Activated CD8-positive, alpha-beta T cell treated with anti-CD3 and anti-CD28 coated beads for 36 hours (primary cell): Measurements from ENCODE around the gene MAVS. TPM values are rescaled to one million over a fixed set of nuclear protein-coding genes. Genes with fewer than 3 reads are reported as not detected.
A peak's percentile ranks its signal among the peaks of the same experiment; 100 is the strongest.

Experiments used
- ATAC-seq: fragments of 200-7000 bp; cut with Tn5 transposase; one replicate; pipeline ENCODE4 v1.10.0; 2021; ENCODE audit warnings: mild to moderate bottlenecking, moderate library complexity
- CTCF ChIA-PET: fragments of 350-600 bp; sonication (Branson Sonifier 250); formaldehyde crosslinking; loops from one replicate; lab custom pipeline; 2021; ENCODE audit warnings: antibody characterized with exemption; lab: Charles Lee
- POLR2A ChIA-PET: fragments of 350-600 bp; sonication (Branson Sonifier 250); formaldehyde crosslinking; loops from one replicate; lab custom pipeline; 2021; ENCODE audit warnings: antibody characterized with exemption; lab: Charles Lee
- DNase-seq: peaks from one replicate; pipeline ENCODE4 v3.0.0-alpha.2; 2020
- H3K27ac Mint-ChIP-seq: one replicate; pipeline ENCODE4 v1.8.0; 2021; ENCODE audit warnings: mild to moderate bottlenecking, mixed read lengths
- H3K27me3 Mint-ChIP-seq: one replicate; pipeline ENCODE4 v1.8.0; 2021; ENCODE audit warnings: mixed read lengths
- H3K36me3 Mint-ChIP-seq: one replicate; pipeline ENCODE4 v1.8.0; 2021; ENCODE audit warnings: low read depth, mixed read lengths
- H3K4me1 Mint-ChIP-seq: one replicate; pipeline ENCODE4 v1.8.0; 2021; ENCODE audit warnings: low read depth, mixed read lengths
- H3K4me3 Mint-ChIP-seq: one replicate; pipeline ENCODE4 v1.8.0; 2021; ENCODE audit warnings: mild to moderate bottlenecking, moderate library complexity, mixed read lengths
- H3K9me3 Mint-ChIP-seq: one replicate; pipeline ENCODE4 v1.8.0; 2021; ENCODE audit warnings: mixed read lengths
- CTCF ChIP-seq: fragments of 200-600 bp; IDR thresholded peaks from one replicate; pipeline ENCODE4 v1.8.0; 2022; ENCODE audit warnings: antibody characterized with exemption, mild to moderate bottlenecking
- intact Hi-C: fragments of 100-400 bp; cut with micrococcal nuclease; formaldehyde crosslinking; loops from one replicate; pipeline ENCODE4 v1.10.0; 2022
- total RNA-seq, 2 experiments: library from RNA; stranded (reverse); gene quantifications; one replicate each; pipeline ENCODE4 v1.2.3, GENCODE V29; 2021

Gene MAVS
- total RNA-seq, 2 experiments from 2014 or later: 17.0 to 17.5 TPM

GRCh38 chr20:3916364-3916763 lies 69.7 kb downstream of the MAVS start:
- POLR2A ChIA-PET: interaction anchor here (0.8 to 1.3 kb wide), 3 partner anchors 10 to 26 kb away, joined by 3 to 4 read pairs (median 3); no protein-coding TSS in a partner anchor
- Mint-ChIP-seq H3K9me3 (no peaks in the 10 kb centered on the region), H3K4me3 (no peak overlapping the region), H3K4me1 (peaks cover 49% of the 10 kb centered on the region), H3K36me3 (peaks cover 61% of the 10 kb centered on the region), H3K27me3 (no peaks in the 10 kb centered on the region), H3K27ac (no peak overlapping the region)
- no peak for DNase-seq
- TF ChIP-seq CTCF: no peak
- no peak for ATAC-seq
- intact Hi-C loops: no loop called here
- CTCF ChIA-PET: interaction anchor here (1.6 kb wide), 1 partner anchor 128 kb away, joined by 4 read pairs; no protein-coding TSS in a partner anchor

GRCh38 chr20:3919352-3919751 lies 72.7 kb downstream of the MAVS start:
- H3K4me3 Mint-ChIP-seq: no peak overlapping the region
- peaks cover 58% of the 10 kb centered on the region for H3K4me1 Mint-ChIP-seq
- CTCF ChIA-PET: no interaction called here
- intact Hi-C loops: no loop called here
- DNase-seq (no peak), ATAC-seq (no peak)
- H3K27me3 Mint-ChIP-seq: no peaks in the 10 kb centered on the region
- H3K9me3 Mint-ChIP-seq: no peaks in the 10 kb centered on the region
- POLR2A ChIA-PET: no interaction called here
- peaks cover 52% of the 10 kb centered on the region for H3K36me3 Mint-ChIP-seq
- H3K27ac Mint-ChIP-seq: peak overlapping the region; percentile 67
- no peak for TF ChIP-seq CTCF

- H3K4me3 Mint-ChIP-seq: no peak overlapping the region
- peaks cover 40% of the 10 kb centered on the region for H3K36me3 Mint-ChIP-seq
- peaks cover 50% of the 10 kb centered on the region for H3K4me1 Mint-ChIP-seq
Measured at GRCh38 chr20:3922223-3922982, 75.8 kb downstream of the MAVS start.

GRCh38 chr20:3922983-3923339 lies 76.3 kb downstream of the MAVS start:
- Mint-ChIP-seq H3K9me3 (no peaks in the 10 kb centered on the region), H3K27ac (peak overlapping the region; percentile 81), H3K4me3 (no peak overlapping the region), H3K27me3 (no peaks in the 10 kb centered on the region), H3K36me3 (peaks cover 40% of the 10 kb centered on the region), H3K4me1 (peaks cover 49% of the 10 kb centered on the region)
- DNase-seq (no peak), ATAC-seq (no peak)
- ChIA-PET POLR2A (interaction anchor here (1.5 to 1.9 kb wide), 2 partner anchors 10 to 13 kb away, joined by 4 to 8 read pairs; no protein-coding TSS in a partner anchor), CTCF (interaction anchor here (0.6 kb wide), 1 partner anchor 54 kb away, joined by 3 read pairs; no protein-coding TSS in a partner anchor)
- intact Hi-C loops: no loop called here
- TF ChIP-seq CTCF: no peak

More at GRCh38 chr20:3922223-3922982, 75.8 kb downstream of the MAVS start:
- DNase-seq (no peak), ATAC-seq (no peak)
- CTCF ChIA-PET: interaction anchor here (0.6 kb wide), 1 partner anchor 55 kb away, joined by 3 read pairs; no protein-coding TSS in a partner anchor
- POLR2A ChIA-PET: interaction anchor here (0.9 to 1.9 kb wide), 4 partner anchors 8 to 48 kb away, joined by 3 to 8 read pairs (median 4); no protein-coding TSS in a partner anchor
- Mint-ChIP-seq H3K9me3 (no peaks in the 10 kb centered on the region), H3K27ac (peak overlapping the region; percentile 81), H3K27me3 (no peaks in the 10 kb centered on the region)
- TF ChIP-seq CTCF: no peak
- intact Hi-C loops: no loop called here

- H3K36me3 Mint-ChIP-seq: peaks cover 34% of the 10 kb centered on the region
- DNase-seq (no peak), ATAC-seq (no peak)
- CTCF ChIA-PET: no interaction called here
- no peak for TF ChIP-seq CTCF
- H3K4me1 Mint-ChIP-seq: peaks cover 44% of the 10 kb centered on the region
- no peak overlapping the region for H3K4me3 Mint-ChIP-seq
- intact Hi-C loops: no loop called here
- no peaks in the 10 kb centered on the region for H3K27me3 Mint-ChIP-seq
- peak overlapping the region; percentile 81 for H3K27ac Mint-ChIP-seq
- POLR2A ChIA-PET: no interaction called here
- H3K9me3 Mint-ChIP-seq: no peaks in the 10 kb centered on the region
Measured at GRCh38 chr20:3923818-3924217, 77.2 kb downstream of the MAVS start.
